H9 (cell line): Measurements from ENCODE around the gene BSDC1. TPM values are rescaled to one million over a fixed set of nuclear protein-coding genes. Genes with fewer than 3 reads are reported as not detected.

ENCODE experiments used
- DNase-seq: peaks from one replicate; pipeline ENCODE4 v3.0.0-alpha.2; 2017
- H2AFZ ChIP-seq: one replicate; pipeline ENCODE4 v1.6.1; 2013; ENCODE audit warnings: mild to moderate bottlenecking, low read length, control low read depth, moderate library complexity
- H2AK5ac ChIP-seq: 2 replicates; pipeline ENCODE4 v1.6.1; 2013; ENCODE audit warnings: low read length, control low read depth, mixed read lengths; ENCODE audit not compliant: insufficient read length
- H2BK120ac ChIP-seq: one replicate; pipeline ENCODE4 v1.6.1; 2013; ENCODE audit warnings: low read depth, mild to moderate bottlenecking, low read length, control low read depth, inconsistent platforms; ENCODE audit not compliant: poor library complexity, severe bottlenecking
- H2BK12ac ChIP-seq: 2 replicates; pipeline ENCODE4 v1.6.1; 2013; ENCODE audit warnings: low read length, control low read depth, mixed read lengths, low read depth; ENCODE audit not compliant: insufficient read length
- H2BK15ac ChIP-seq: 2 replicates; pipeline ENCODE4 v1.6.1; 2013; ENCODE audit warnings: low read depth, low read length, control low read depth
- H2BK20ac ChIP-seq: one replicate; pipeline ENCODE4 v1.6.1; 2013; ENCODE audit warnings: low read depth, mild to moderate bottlenecking, low read length, control low read depth, inconsistent platforms; ENCODE audit not compliant: poor library complexity, severe bottlenecking
- H2BK5ac ChIP-seq: 2 replicates; pipeline ENCODE4 v1.6.1; 2013; ENCODE audit warnings: low read length, control low read depth, mixed read lengths; ENCODE audit not compliant: insufficient read length
- H3K14ac ChIP-seq: 2 replicates; pipeline ENCODE4 v1.6.1; 2013; ENCODE audit warnings: low read length, control low read depth; ENCODE audit not compliant: insufficient read depth
- H3K18ac ChIP-seq: 2 replicates; pipeline ENCODE4 v1.6.1; 2013; ENCODE audit warnings: low read depth, mild to moderate bottlenecking, mixed read lengths, low read length, control low read depth; ENCODE audit not compliant: insufficient read length
- H3K23ac ChIP-seq: 2 replicates; pipeline ENCODE4 v1.6.1; 2013; ENCODE audit warnings: low read length, control low read depth, mixed read lengths, low read depth; ENCODE audit not compliant: insufficient read length
- H3K23me2 ChIP-seq: 2 replicates; pipeline ENCODE4 v1.6.1; 2013; ENCODE audit warnings: low read depth, mild to moderate bottlenecking, mixed read lengths, low read length, control low read depth; ENCODE audit not compliant: insufficient read length, poor library complexity, severe bottlenecking
- H3K27ac ChIP-seq: 2 replicates; pipeline ENCODE4 v1.5.1; 2013; ENCODE audit warnings: low read length, control low read depth, mixed read lengths, low read depth; ENCODE audit not compliant: insufficient read length
- H3K27me3 ChIP-seq: 2 replicates; pipeline ENCODE4 v1.6.1; 2013; ENCODE audit warnings: low read length, control low read depth, inconsistent platforms; ENCODE audit not compliant: insufficient read depth
- H3K4ac ChIP-seq: 2 replicates; pipeline ENCODE4 v1.6.1; 2013; ENCODE audit warnings: low read depth, mild to moderate bottlenecking, control low read depth, inconsistent platforms, low read length, moderate library complexity
- H3K4me1 ChIP-seq: 2 replicates; pipeline ENCODE4 v1.6.1; 2013; ENCODE audit warnings: low read length, control low read depth, inconsistent platforms; ENCODE audit not compliant: insufficient read depth
- H3K4me2 ChIP-seq: 2 replicates; pipeline ENCODE4 v1.6.1; 2013; ENCODE audit warnings: low read length, control low read depth, mixed read lengths; ENCODE audit not compliant: insufficient read length, insufficient read depth
- H3K56ac ChIP-seq: 2 replicates; pipeline ENCODE4 v1.6.1; 2013; ENCODE audit warnings: low read depth, mild to moderate bottlenecking, mixed read lengths, low read length, control low read depth; ENCODE audit not compliant: insufficient read length
- H3K79me1 ChIP-seq: 2 replicates; pipeline ENCODE4 v1.6.1; 2013; ENCODE audit warnings: low read depth, mild to moderate bottlenecking, moderate library complexity, low read length, control low read depth, inconsistent platforms; ENCODE audit not compliant: insufficient read depth, poor library complexity, severe bottlenecking
- H3K79me2 ChIP-seq: 2 replicates; pipeline ENCODE4 v1.6.1; 2013; ENCODE audit warnings: low read length, control low read depth, inconsistent platforms; ENCODE audit not compliant: insufficient read depth
- H3K9ac ChIP-seq: 2 replicates; pipeline ENCODE4 v1.6.1; 2013; ENCODE audit warnings: low read length, control low read depth, mixed read lengths; ENCODE audit not compliant: insufficient read length; ENCODE audit errors: extremely low read depth
- H3K9me3 ChIP-seq: one replicate; pipeline ENCODE4 v1.6.1; 2013; ENCODE audit warnings: low read depth, low read length, inconsistent platforms; ENCODE audit not compliant: control insufficient read depth
- H3T11ph ChIP-seq: one replicate; pipeline ENCODE4 v1.6.1; 2013; ENCODE audit warnings: mild to moderate bottlenecking, low read length, control low read depth, inconsistent platforms
- H4K20me1 ChIP-seq: one replicate; pipeline ENCODE4 v1.6.1; 2013; ENCODE audit not compliant: control insufficient read depth, insufficient read length, insufficient read depth
- H4K5ac ChIP-seq: 2 replicates; pipeline ENCODE4 v1.6.1; 2013; ENCODE audit warnings: low read depth, mild to moderate bottlenecking, mixed read lengths, low read length, control low read depth; ENCODE audit not compliant: insufficient read length
- H4K8ac ChIP-seq: replicated peaks from 2 replicates; pipeline ENCODE4 v1.6.1; 2013; ENCODE audit warnings: low read length, control low read depth, mixed read lengths, low read depth; ENCODE audit not compliant: insufficient read length
- H4K91ac ChIP-seq: 2 replicates; pipeline ENCODE4 v1.6.1; 2013; ENCODE audit warnings: low read depth, mild to moderate bottlenecking, moderate library complexity, mixed read lengths, low read length, control low read depth; ENCODE audit not compliant: insufficient read length
- H3K27ac Mint-ChIP-seq, 3 experiments: 2 replicates in 2 of 3; 3 replicates in 1 of 3; pipeline ENCODE4 v1.8.0; 2020 to 2021; ENCODE audit warnings: mixed read lengths in 3 of 3, mild to moderate bottlenecking in 1 of 3, moderate library complexity in 1 of 3
- H3K27me3 Mint-ChIP-seq: 2 replicates; pipeline ENCODE4 v1.8.0; 2021; ENCODE audit warnings: low read depth, mild to moderate bottlenecking, moderate library complexity, mixed read lengths
- H3K36me3 Mint-ChIP-seq, 3 experiments: 2 replicates in 2 of 3; 3 replicates in 1 of 3; pipeline ENCODE4 v1.8.0; 2020 to 2021; ENCODE audit warnings: low read depth in 3 of 3, mixed read lengths in 3 of 3; ENCODE audit not compliant: insufficient read depth in 1 of 3
- H3K4me1 Mint-ChIP-seq, 2 experiments: 2 replicates each; pipeline ENCODE4 v1.8.0; 2020; ENCODE audit warnings: mixed read lengths in 2 of 2
- H3K4me3 Mint-ChIP-seq, 2 experiments: 2 replicates in 1 of 2; 3 replicates in 1 of 2; pipeline ENCODE4 v1.8.0; 2020 to 2021; ENCODE audit warnings: mild to moderate bottlenecking in 2 of 2, mixed read lengths in 2 of 2, moderate library complexity in 1 of 2
- H3K9me3 Mint-ChIP-seq, 2 experiments: 2 replicates in 1 of 2; 3 replicates in 1 of 2; pipeline ENCODE4 v1.8.0; 2020; ENCODE audit warnings: mild to moderate bottlenecking in 2 of 2, mixed read lengths in 2 of 2, moderate library complexity in 1 of 2
- CTCF ChIP-seq: fragments of 200-600 bp; sonication (generic); conservative IDR thresholded peaks from 3 replicates; pipeline ENCODE4 v1.8.0; 2021; ENCODE audit warnings: antibody characterized with exemption, mild to moderate bottlenecking
- WGBS: extraction: QIAGEN DNeasy Blood & Tissue Kit; methylation state at CpG from one replicate; pipeline ENCODE4 v1.1.7; 2013; ENCODE audit warnings: missing lambda C conversion rate, low lambda C conversion rate, mixed read lengths; ENCODE audit not compliant: insufficient read length; ENCODE audit errors: extremely low coverage; 5-methylcytosine and 5-hydroxymethylcytosine counted together
- total RNA-seq: library from RNA; stranded (reverse); gene quantifications from 2 replicates; pipeline ENCODE4 v1.2.1, GENCODE V29; 2021

The BSDC1 gene
- total RNA-seq, 1 experiment from 2014 or later: 52.6 TPM

- Mint-ChIP-seq H3K4me3 (no peak overlapping the region), H3K4me1 (peaks cover 0 to 4% of the 10 kb centered on the region in 2 experiments; a peak in 1 of 4 replicates), H3K27ac (no peak overlapping the region), H3K36me3 (peaks cover 9 to 41% (median 33%) of the 10 kb centered on the region in 3 experiments; a peak in 6 of 7 replicates), H3K27me3 (no peaks in the 10 kb centered on the region), H3K9me3 (no peaks in the 10 kb centered on the region)
- Histone ChIP-seq H3T11ph (no peak overlapping the region), H3K79me2 (peaks cover 2% of the 10 kb centered on the region; the same call in 1 of the 2 replicates), H3K56ac (no peak overlapping the region), H3K4ac (no peak overlapping the region), H3K23me2 (no peaks in the 10 kb centered on the region), H2BK20ac (no peak overlapping the region), H2AK5ac (no peak overlapping the region), H4K20me1 (no peaks in the 10 kb centered on the region), H2BK12ac (no peak overlapping the region), H3K23ac (no peak overlapping the region), H2BK5ac (no peak overlapping the region), H3K9ac (no peak overlapping the region), H3K27ac (no peak overlapping the region), H3K27me3 (no peaks in the 10 kb centered on the region), H3K18ac (no peak overlapping the region), H3K14ac (no peak overlapping the region), H3K9me3 (no peaks in the 10 kb centered on the region), H4K8ac (no peak overlapping the region), H2BK15ac (no peak overlapping the region), H3K4me2 (no peak overlapping the region), H4K5ac (no peak overlapping the region), H2AFZ (no peak overlapping the region), H4K91ac (no peak overlapping the region), H3K79me1 (no peaks in the 10 kb centered on the region), H2BK120ac (no peak overlapping the region), H3K4me1 (no peaks in the 10 kb centered on the region)
- DNase-seq: no peak
- no peak for TF ChIP-seq CTCF
- WGBS: no CpG with 5 or more reads among the region's 10 CpGs
These were observed 75.9 kb downstream of the BSDC1 start for GRCh38 chr1:32318127-32318869.
